PC-3 (cell line): ENCODE measurements around the gene DNAJC11. TPM values are rescaled to one million over a fixed set of nuclear protein-coding genes. Genes with fewer than 3 reads are reported as not detected.
A peak's percentile ranks its signal among the peaks of the same experiment; 100 is the strongest.

Experiments
- ATAC-seq: fragments of 200-7000 bp; cut with Tn5 transposase; 2 replicates; pipeline ENCODE4 v1.9.1; 2020; ENCODE audit warnings: mild to moderate bottlenecking, moderate library complexity
- BruUV-seq: library from RNA; stranded (reverse); fragments of 400-500 nt; replicated peaks from 2 replicates; lab custom pipeline; 2021; lab: Mats Ljungman, UMichigan
- CTCF ChIA-PET: fragments of 300-600 bp; sonication (Branson Sonifier 250); formaldehyde crosslinking; loops from one replicate; lab custom pipeline; 2022; ENCODE audit warnings: antibody characterized with exemption; lab: Charles Lee
- POLR2A ChIA-PET: fragments of 300-600 bp; sonication (Branson Sonifier 250); formaldehyde crosslinking; loops from one replicate; lab custom pipeline; 2022; ENCODE audit warnings: antibody characterized with exemption; ENCODE audit not compliant: unreplicated experiment; lab: Charles Lee
- DNase-seq: peaks from one replicate; pipeline ENCODE4 v3.0.0-alpha.2; 2015
- H2AFZ ChIP-seq: fragments of 300-600 bp; sonication (generic); 2 replicates; pipeline ENCODE4 v1.6.0; 2016; ENCODE audit warnings: antibody characterized with exemption, low read length
- H3F3A ChIP-seq: fragments of 300-600 bp; sonication (generic); one replicate; pipeline ENCODE4 v1.6.0; 2017; ENCODE audit warnings: antibody characterized with exemption, low read length, control low read depth, mild to moderate bottlenecking; ENCODE audit not compliant: unreplicated experiment
- H3K27ac ChIP-seq: fragments of 300-600 bp; sonication (generic); 2 replicates; pipeline ENCODE4 v1.5.1; 2016; ENCODE audit warnings: mild to moderate bottlenecking, low read length
- H3K27me3 ChIP-seq: fragments of 300-600 bp; sonication (generic); 2 replicates; pipeline ENCODE4 v1.6.1; 2016; ENCODE audit warnings: low read length, mixed read lengths
- H3K36me3 ChIP-seq: fragments of 300-600 bp; sonication (generic); 2 replicates; pipeline ENCODE4 v1.6.1; 2016; ENCODE audit warnings: low read depth, mixed run types, low read length, mixed read lengths
- H3K4me1 ChIP-seq: fragments of 300-600 bp; sonication (generic); 2 replicates; pipeline ENCODE4 v1.5.1; 2016; ENCODE audit warnings: low read length; ENCODE audit not compliant: insufficient read depth
- H3K4me2 ChIP-seq: fragments of 300-600 bp; sonication (generic); 2 replicates; pipeline ENCODE4 v1.6.0; 2016; ENCODE audit warnings: low read length
- H3K4me3 ChIP-seq: fragments of 300-600 bp; sonication (generic); 2 replicates; pipeline ENCODE4 v1.5.1; 2016; ENCODE audit warnings: mild to moderate bottlenecking, low read length, mixed read lengths
- H3K79me2 ChIP-seq: fragments of 300-600 bp; sonication (generic); 2 replicates; pipeline ENCODE4 v1.6.1; 2017; ENCODE audit warnings: low read length, mixed read lengths
- H3K9ac ChIP-seq: fragments of 300-600 bp; sonication (generic); 2 replicates; pipeline ENCODE4 v1.6.0; 2016; ENCODE audit warnings: mild to moderate bottlenecking, low read length
- H3K9me2 ChIP-seq: fragments of 300-600 bp; sonication (generic); replicated peaks from 2 replicates; pipeline ENCODE4 v1.6.1; 2016; ENCODE audit warnings: mixed run types, low read length, mixed read lengths
- H3K9me3 ChIP-seq: fragments of 300-600 bp; sonication (generic); 2 replicates; pipeline ENCODE4 v1.6.1; 2016; ENCODE audit warnings: low read length, mixed read lengths
- H4K20me1 ChIP-seq: fragments of 300-600 bp; sonication (generic); 2 replicates; pipeline ENCODE4 v1.6.1; 2016; ENCODE audit warnings: low read length, mixed read lengths
- CTCF ChIP-seq: fragments of 300-600 bp; sonication (generic); conservative IDR thresholded peaks from 2 replicates; pipeline ENCODE4 v1.5.1; 2017; ENCODE audit warnings: antibody characterized with exemption, low read depth, mild to moderate bottlenecking, low read length
- EZH2 ChIP-seq: fragments of 300-600 bp; sonication (generic); IDR thresholded peaks from one replicate; pipeline ENCODE4 v1.6.1; 2017; ENCODE audit warnings: antibody characterized with exemption, mild to moderate bottlenecking, low read length; ENCODE audit not compliant: unreplicated experiment
- EZH2phosphoT487 ChIP-seq: fragments of 300-600 bp; sonication (generic); IDR thresholded peaks from 2 replicates; pipeline ENCODE4 v1.6.1; 2018; ENCODE audit warnings: mild to moderate bottlenecking, antibody characterized with exemption, low read length, borderline replicate concordance
- intact Hi-C: fragments of 100-400 bp; cut with micrococcal nuclease; formaldehyde crosslinking; loops from 2 replicates; pipeline ENCODE4 v1.9.0; 2023
- total RNA-seq: library from RNA; depleted of rRNA; stranded (reverse); fragments of >200 nt; gene quantifications from 2 replicates; pipeline ENCODE4 v1.2.3, GENCODE V29; 2014

The DNAJC11 gene
- total RNA-seq, 1 experiment from 2014 or later: 105 TPM

DNA sequence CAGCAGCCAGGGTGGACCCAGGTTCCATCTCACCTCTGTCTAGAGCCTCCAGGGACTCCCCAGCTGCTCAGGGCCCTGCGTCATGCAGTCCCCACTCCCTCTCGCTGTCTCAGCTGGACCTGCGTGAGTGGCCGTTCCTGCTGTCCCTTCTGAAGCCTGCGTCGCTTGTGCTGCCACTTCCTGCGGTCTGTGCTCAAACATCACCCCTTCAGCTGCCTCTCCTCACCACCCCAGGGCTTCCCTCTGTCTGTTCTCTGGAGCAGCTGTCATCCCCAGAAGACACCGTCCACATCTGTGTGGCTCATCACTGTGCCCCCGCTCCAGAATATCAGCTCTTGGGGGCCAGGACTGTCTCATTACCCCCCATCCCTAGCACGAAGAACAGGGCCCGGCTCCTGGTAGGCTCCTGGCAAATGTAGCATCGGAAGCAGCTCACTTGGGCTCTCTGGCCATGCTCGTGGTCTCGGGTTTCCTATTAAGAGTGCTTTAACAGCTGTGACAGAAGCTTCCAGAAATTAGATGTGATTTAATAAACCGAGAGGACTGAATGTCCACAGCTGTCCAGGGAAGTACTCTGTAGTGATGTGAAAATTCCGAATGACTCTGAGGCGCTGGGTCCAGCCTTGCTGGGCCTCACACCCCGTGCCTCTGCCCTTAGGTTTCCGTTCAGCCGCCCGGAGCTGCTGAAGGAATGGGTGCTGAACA lies 73.6 kb downstream of the DNAJC11 start:
- Histone ChIP-seq H3K36me3 (peaks cover 27% of the 10 kb centered on the region), H4K20me1 (0 out of 2 replicates have a peak, but pooled peaks cover 3% of the 10 kb centered on the region), H2AFZ (no peak overlapping the region), H3K27me3 (no peaks in the 10 kb centered on the region), H3K79me2 (peaks cover 33% of the 10 kb centered on the region), H3F3A (peaks cover 5% of the 10 kb centered on the region), H3K9me2 (no peaks in the 10 kb centered on the region), H3K9ac (no peak overlapping the region), H3K4me2 (no peak overlapping the region), H3K27ac (no peak overlapping the region), H3K9me3 (no peaks in the 10 kb centered on the region), H3K4me3 (no peak overlapping the region), H3K4me1 (peaks cover 13% of the 10 kb centered on the region)
- TF ChIP-seq EZH2phosphoT487 (no peak), CTCF (no peak), EZH2 (no peak)
- intact Hi-C loops: loop anchor here (5.0 kb wide), 1 partner anchor 141 kb away; no protein-coding TSS in a partner anchor
- TSS peak; percentile 0 for BruUV-seq
- CTCF ChIA-PET: no interaction called here
- DNase-seq: no peak
- POLR2A ChIA-PET: no interaction called here
- no peak for ATAC-seq

- Histone ChIP-seq H3K4me2 (no peak overlapping the region), H3K27me3 (no peaks in the 10 kb centered on the region), H3K4me3 (no peak overlapping the region), H2AFZ (no peak overlapping the region), H4K20me1 (0 out of 2 replicates have a peak, but pooled peaks cover 3% of the 10 kb centered on the region), H3F3A (peaks cover 5% of the 10 kb centered on the region), H3K4me1 (peaks cover 13% of the 10 kb centered on the region), H3K27ac (no peak overlapping the region), H3K9me3 (no peaks in the 10 kb centered on the region), H3K36me3 (peaks cover 26% of the 10 kb centered on the region), H3K9ac (no peak overlapping the region), H3K9me2 (no peaks in the 10 kb centered on the region), H3K79me2 (peaks cover 41% of the 10 kb centered on the region)
- ATAC-seq (no peak), DNase-seq (no peak)
- POLR2A ChIA-PET: no interaction called here
- CTCF ChIA-PET: no interaction called here
- TF ChIP-seq EZH2phosphoT487 (no peak), CTCF (no peak), EZH2 (no peak)
- BruUV-seq: no TSS peak
- intact Hi-C loops: loop anchor here (5.0 kb wide), 1 partner anchor 140 kb away; no protein-coding TSS in a partner anchor
These were observed 74.6 kb downstream of the DNAJC11 start for GRCh38 chr1:6627031-6627430.
